ENCODE data around the gene MPHOSPH9. TPM values are rescaled to one million over a fixed set of nuclear protein-coding genes. Genes with fewer than 3 reads are reported as not detected.
"Not testable (repeated sequence)": the region's sequence is repeated elsewhere in the genome, so short reads cannot be mapped to it uniquely, and the experiment has no call there.

Gene MPHOSPH9
- total RNA-seq, 1 experiment from 2014 or later: 47.5 TPM

DNA sequence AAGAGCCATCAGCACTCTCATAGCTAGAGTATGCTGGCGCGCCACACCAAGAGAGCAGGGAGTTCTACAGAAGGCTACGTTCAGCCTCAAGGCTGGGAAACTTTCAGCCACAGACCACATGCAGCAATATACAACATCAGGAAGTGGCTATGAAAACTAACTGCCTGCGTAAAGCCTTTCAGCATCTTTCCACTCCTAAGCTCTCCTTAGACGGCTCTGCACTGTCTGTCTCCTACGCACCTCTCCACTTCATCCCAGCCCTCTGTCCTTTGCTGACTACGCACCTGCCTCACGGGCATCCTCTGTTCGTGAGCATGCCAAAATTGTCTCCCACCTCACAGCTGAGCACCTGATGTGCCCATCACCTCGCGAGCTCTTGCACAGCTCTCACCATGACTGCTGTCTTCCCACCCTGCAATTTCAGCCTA, 9.7 kb downstream of the MPHOSPH9 start:
- Mint-ChIP-seq H3K36me3 (peaks cover 33% of the 10 kb centered on the region), H3K27ac (no peak overlapping the region), H3K4me1 (no peaks in the 10 kb centered on the region), H3K27me3 (ENCODE audit: low read depth) (no peaks in the 10 kb centered on the region), H3K9me3 (no peaks in the 10 kb centered on the region), H3K4me3 (no peak overlapping the region)
- ChIA-PET POLR2A (interaction anchor here (1.0 kb wide), 1 partner anchor 10 kb away, joined by 8 read pairs; the partner anchor contains the start of gene MPHOSPH9), CTCF (interaction anchor here (0.6 to 2.0 kb wide), 2 partner anchors 15 to 45 kb away, joined by 3 to 9 read pairs; no protein-coding TSS in a partner anchor)
- ATAC-seq (no peak), DNase-seq (ENCODE audit: low spot score) (no peak)
- TF ChIP-seq, protein P1, sequence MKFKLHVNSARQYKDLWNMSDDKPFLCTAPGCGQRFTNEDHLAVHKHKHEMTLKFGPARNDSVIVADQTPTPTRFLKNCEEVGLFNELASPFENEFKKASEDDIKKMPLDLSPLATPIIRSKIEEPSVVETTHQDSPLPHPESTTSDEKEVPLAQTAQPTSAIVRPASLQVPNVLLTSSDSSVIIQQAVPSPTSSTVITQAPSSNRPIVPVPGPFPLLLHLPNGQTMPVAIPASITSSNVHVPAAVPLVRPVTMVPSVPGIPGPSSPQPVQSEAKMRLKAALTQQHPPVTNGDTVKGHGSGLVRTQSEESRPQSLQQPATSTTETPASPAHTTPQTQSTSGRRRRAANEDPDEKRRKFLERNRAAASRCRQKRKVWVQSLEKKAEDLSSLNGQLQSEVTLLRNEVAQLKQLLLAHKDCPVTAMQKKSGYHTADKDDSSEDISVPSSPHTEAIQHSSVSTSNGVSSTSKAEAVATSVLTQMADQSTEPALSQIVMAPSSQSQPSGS (CRISPR knock-in tag; IDR thresholded peaks at IDR 0.05; ENCODE audit: borderline replicate concordance, low read depth): no peak
- TF ChIP-seq KAT7 (CRISPR knock-in tag; IDR thresholded peaks at IDR 0.05; ENCODE audit: borderline replicate concordance) (no peak), NR1H2 (CRISPR knock-in tag; IDR thresholded peaks at IDR 0.05) (no peak), SMAD3 (CRISPR knock-in tag; IDR thresholded peaks at IDR 0.05; ENCODE audit: borderline replicate concordance) (no peak), RELA (CRISPR knock-in tag; IDR thresholded peaks at IDR 0.05; ENCODE audit: borderline replicate concordance) (no peak), NFE2L1 (CRISPR knock-in tag; IDR thresholded peaks at IDR 0.05) (no peak), FOXJ3 (CRISPR knock-in tag; IDR thresholded peaks at IDR 0.05; ENCODE audit: borderline replicate concordance) (no peak), ZNF121 (CRISPR knock-in tag; IDR thresholded peaks at IDR 0.05) (no peak), NFYB (CRISPR knock-in tag; conservative IDR thresholded peaks at IDR 0.05; ENCODE audit: low read depth) (no peak), ZNF396 (CRISPR knock-in tag; IDR thresholded peaks at IDR 0.05; ENCODE audit: borderline replicate concordance) (no peak), CREB1 (CRISPR knock-in tag; IDR thresholded peaks at IDR 0.05) (no peak), SMAD4 (CRISPR knock-in tag; IDR thresholded peaks at IDR 0.05) (no peak), HMGA2 (CRISPR knock-in tag; IDR thresholded peaks at IDR 0.05) (no peak), ZNF263 (CRISPR knock-in tag; IDR thresholded peaks at IDR 0.05; ENCODE audit: low read depth) (no peak)
- TF ChIP-seq, protein P2, sequence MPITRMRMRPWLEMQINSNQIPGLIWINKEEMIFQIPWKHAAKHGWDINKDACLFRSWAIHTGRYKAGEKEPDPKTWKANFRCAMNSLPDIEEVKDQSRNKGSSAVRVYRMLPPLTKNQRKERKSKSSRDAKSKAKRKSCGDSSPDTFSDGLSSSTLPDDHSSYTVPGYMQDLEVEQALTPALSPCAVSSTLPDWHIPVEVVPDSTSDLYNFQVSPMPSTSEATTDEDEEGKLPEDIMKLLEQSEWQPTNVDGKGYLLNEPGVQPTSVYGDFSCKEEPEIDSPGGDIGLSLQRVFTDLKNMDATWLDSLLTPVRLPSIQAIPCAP (CRISPR knock-in tag; IDR thresholded peaks at IDR 0.05): no peak
- TF ChIP-seq, protein P3, sequence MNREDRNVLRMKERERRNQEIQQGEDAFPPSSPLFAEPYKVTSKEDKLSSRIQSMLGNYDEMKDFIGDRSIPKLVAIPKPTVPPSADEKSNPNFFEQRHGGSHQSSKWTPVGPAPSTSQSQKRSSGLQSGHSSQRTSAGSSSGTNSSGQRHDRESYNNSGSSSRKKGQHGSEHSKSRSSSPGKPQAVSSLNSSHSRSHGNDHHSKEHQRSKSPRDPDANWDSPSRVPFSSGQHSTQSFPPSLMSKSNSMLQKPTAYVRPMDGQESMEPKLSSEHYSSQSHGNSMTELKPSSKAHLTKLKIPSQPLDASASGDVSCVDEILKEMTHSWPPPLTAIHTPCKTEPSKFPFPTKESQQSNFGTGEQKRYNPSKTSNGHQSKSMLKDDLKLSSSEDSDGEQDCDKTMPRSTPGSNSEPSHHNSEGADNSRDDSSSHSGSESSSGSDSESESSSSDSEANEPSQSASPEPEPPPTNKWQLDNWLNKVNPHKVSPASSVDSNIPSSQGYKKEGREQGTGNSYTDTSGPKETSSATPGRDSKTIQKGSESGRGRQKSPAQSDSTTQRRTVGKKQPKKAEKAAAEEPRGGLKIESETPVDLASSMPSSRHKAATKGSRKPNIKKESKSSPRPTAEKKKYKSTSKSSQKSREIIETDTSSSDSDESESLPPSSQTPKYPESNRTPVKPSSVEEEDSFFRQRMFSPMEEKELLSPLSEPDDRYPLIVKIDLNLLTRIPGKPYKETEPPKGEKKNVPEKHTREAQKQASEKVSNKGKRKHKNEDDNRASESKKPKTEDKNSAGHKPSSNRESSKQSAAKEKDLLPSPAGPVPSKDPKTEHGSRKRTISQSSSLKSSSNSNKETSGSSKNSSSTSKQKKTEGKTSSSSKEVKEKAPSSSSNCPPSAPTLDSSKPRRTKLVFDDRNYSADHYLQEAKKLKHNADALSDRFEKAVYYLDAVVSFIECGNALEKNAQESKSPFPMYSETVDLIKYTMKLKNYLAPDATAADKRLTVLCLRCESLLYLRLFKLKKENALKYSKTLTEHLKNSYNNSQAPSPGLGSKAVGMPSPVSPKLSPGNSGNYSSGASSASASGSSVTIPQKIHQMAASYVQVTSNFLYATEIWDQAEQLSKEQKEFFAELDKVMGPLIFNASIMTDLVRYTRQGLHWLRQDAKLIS (CRISPR knock-in tag; IDR thresholded peaks at IDR 0.05; ENCODE audit: borderline replicate concordance): no peak
- TF ChIP-seq, protein P4, sequence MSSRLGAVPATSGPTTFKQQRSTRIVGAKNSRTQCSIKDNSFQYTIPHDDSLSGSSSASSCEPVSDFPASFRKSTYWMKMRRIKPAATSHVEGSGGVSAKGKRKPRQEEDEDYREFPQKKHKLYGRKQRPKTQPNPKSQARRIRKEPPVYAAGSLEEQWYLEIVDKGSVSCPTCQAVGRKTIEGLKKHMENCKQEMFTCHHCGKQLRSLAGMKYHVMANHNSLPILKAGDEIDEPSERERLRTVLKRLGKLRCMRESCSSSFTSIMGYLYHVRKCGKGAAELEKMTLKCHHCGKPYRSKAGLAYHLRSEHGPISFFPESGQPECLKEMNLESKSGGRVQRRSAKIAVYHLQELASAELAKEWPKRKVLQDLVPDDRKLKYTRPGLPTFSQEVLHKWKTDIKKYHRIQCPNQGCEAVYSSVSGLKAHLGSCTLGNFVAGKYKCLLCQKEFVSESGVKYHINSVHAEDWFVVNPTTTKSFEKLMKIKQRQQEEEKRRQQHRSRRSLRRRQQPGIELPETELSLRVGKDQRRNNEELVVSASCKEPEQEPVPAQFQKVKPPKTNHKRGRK (CRISPR knock-in tag; IDR thresholded peaks at IDR 0.05; ENCODE audit: borderline replicate concordance): no peak
- TF ChIP-seq, protein P5, sequence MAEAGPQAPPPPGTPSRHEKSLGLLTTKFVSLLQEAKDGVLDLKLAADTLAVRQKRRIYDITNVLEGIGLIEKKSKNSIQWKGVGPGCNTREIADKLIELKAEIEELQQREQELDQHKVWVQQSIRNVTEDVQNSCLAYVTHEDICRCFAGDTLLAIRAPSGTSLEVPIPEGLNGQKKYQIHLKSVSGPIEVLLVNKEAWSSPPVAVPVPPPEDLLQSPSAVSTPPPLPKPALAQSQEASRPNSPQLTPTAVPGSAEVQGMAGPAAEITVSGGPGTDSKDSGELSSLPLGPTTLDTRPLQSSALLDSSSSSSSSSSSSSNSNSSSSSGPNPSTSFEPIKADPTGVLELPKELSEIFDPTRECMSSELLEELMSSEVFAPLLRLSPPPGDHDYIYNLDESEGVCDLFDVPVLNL (CRISPR knock-in tag; IDR thresholded peaks at IDR 0.05; ENCODE audit: borderline replicate concordance, low read depth): no peak
- TF ChIP-seq, protein P6, sequence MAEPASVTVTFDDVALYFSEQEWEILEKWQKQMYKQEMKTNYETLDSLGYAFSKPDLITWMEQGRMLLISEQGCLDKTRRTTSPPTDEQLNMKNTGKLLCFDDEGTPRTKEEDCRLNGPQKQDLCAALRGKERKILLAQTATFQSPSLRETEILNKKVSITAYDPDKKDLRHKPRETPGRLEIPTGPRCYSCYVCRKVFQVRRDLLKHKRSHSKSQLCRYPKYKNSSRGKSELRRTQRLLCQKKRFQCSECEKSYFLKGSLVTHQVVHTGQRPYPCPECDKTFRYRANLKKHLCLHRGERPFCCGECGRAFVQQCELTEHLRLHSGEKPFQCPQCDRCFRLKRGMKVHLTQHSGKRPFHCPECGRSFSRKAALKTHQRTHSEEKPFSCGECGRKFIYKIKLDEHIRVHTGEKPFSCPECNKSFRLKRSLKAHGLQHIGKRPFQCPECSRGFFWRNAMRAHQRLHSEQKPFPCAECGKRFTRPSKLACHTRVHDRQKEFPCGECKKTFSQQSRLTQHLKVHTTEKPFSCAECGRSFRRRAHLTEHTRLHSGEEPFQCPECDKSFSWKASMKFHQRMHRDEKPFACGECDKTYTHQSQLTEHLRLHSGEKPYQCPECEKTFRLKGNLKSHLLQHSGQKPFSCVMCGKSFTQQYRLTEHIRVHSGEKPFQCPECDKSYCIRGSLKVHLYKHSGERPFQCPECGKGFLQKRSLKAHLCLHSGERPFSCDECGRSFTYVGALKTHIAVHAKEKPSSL (CRISPR knock-in tag; conservative IDR thresholded peaks at IDR 0.05): no peak

DNA sequence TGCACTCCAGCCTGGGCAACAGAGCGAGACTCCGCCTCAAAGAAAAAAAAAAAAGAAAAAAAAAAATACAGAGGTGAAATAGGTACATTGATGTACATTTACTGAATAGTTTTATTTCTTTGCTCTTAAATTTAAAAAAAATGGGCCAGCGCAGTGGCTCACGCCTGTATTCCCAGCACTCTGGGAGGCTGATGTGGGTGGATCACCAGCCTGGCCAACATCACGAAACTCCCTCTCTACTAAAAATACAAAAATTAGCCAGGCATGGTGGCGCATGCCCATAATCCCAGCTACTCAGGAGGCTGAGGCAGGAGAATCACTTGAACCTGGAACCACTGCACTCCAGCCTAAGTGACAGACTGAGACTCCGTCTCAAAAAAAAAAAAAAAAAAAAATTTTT, 25.1 kb downstream of the MPHOSPH9 start:
- peaks cover 47% of the 10 kb centered on the region for H3K36me3 Mint-ChIP-seq
- H3K4me3 Mint-ChIP-seq; H3K9me3 Mint-ChIP-seq; DNase-seq (ENCODE audit: low spot score); H3K27me3 Mint-ChIP-seq (ENCODE audit: low read depth); ATAC-seq; CTCF ChIA-PET; H3K27ac Mint-ChIP-seq; POLR2A ChIA-PET; H3K4me1 Mint-ChIP-seq: not testable (repeated sequence)

DNA sequence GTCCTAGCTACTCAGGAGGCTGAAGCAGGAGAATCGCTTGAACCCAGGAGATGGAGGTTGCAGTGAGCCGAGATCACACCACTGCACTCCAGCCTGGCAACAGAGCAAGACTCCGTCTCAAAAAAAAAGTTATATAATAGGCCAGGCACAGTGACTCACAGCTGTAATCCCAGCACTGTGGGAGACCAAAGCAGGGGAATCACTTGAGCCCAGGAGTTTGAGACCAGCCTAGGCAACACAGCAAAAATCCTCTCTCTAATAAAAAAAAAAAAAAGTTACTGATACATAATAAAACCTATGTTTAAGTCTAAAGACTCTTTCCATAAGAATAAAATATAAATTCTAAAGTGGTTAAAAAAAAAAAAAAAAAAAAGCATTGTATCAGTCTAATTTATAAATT, 26.1 kb downstream of the MPHOSPH9 start:
- CTCF ChIA-PET; DNase-seq (ENCODE audit: low spot score): not testable (repeated sequence)

More for the DNA sequence above, 26.1 kb downstream of the MPHOSPH9 start:
- H3K27ac Mint-ChIP-seq; H3K4me3 Mint-ChIP-seq; POLR2A ChIA-PET; H3K4me1 Mint-ChIP-seq; H3K27me3 Mint-ChIP-seq (ENCODE audit: low read depth); ATAC-seq; H3K9me3 Mint-ChIP-seq: not testable (repeated sequence)
- H3K36me3 Mint-ChIP-seq: peaks cover 52% of the 10 kb centered on the region
